D341Med (cell line): Measurements from ENCODE around the gene RNU1-3.
"Not testable (repeated sequence)": the region's sequence is repeated elsewhere in the genome, so short reads cannot be mapped to it uniquely, and the experiment has no call there.

Experiments
- DNase-seq: peaks from one replicate; pipeline ENCODE4 v3.0.0; 2012; ENCODE audit warnings: low spot score

The RNU1-3 gene

GRCh38 chr1:16666502-16667413, at the start of gene RNU1-3:
RNU1-3 (minus strand) TSS chr1:16666948.
- DNase-seq = not testable (repeated sequence)

GRCh38 chr1:16713480-16713879, 46.7 kb upstream of the RNU1-3 start:
- not testable (repeated sequence) for DNase-seq

- not testable (repeated sequence) for DNase-seq
These were observed 46.2 kb upstream of the RNU1-3 start for GRCh38 chr1:16712984-16713383.

GRCh38 chr1:16712582-16712981, 45.8 kb upstream of the RNU1-3 start:
- DNase-seq = not testable (repeated sequence)

- DNase-seq = not testable (repeated sequence)
These were observed 45.4 kb upstream of the RNU1-3 start for GRCh38 chr1:16712131-16712530.

- DNase-seq = not testable (repeated sequence)
These were observed 43.9 kb upstream of the RNU1-3 start for GRCh38 chr1:16710618-16711017.

- DNase-seq = not testable (repeated sequence)
These were observed 42.9 kb upstream of the RNU1-3 start for GRCh38 chr1:16709659-16710087.

GRCh38 chr1:16708704-16709103, 42.0 kb upstream of the RNU1-3 start:
- DNase-seq = not testable (repeated sequence)

- DNase-seq = not testable (repeated sequence)
These were observed 40.7 kb upstream of the RNU1-3 start for GRCh38 chr1:16707130-16708093.

GRCh38 chr1:16706302-16706701, 39.6 kb upstream of the RNU1-3 start:
- not testable (repeated sequence) for DNase-seq

- DNase-seq = not testable (repeated sequence)
These were observed 37.9 kb upstream of the RNU1-3 start for GRCh38 chr1:16704502-16705100.

- not testable (repeated sequence) for DNase-seq
These were observed 37.3 kb upstream of the RNU1-3 start for GRCh38 chr1:16704076-16704475.

- DNase-seq = not testable (repeated sequence)
These were observed 36.9 kb upstream of the RNU1-3 start for GRCh38 chr1:16703602-16704001.

- DNase-seq = not testable (repeated sequence)
These were observed 36.4 kb upstream of the RNU1-3 start for GRCh38 chr1:16703141-16703540.

GRCh38 chr1:16702280-16702679, 35.5 kb upstream of the RNU1-3 start:
- DNase-seq = not testable (repeated sequence)

GRCh38 chr1:16701189-16701588, 34.4 kb upstream of the RNU1-3 start:
- DNase-seq = not testable (repeated sequence)

GRCh38 chr1:16700138-16700895, 33.6 kb upstream of the RNU1-3 start:
- DNase-seq = not testable (repeated sequence)

- not testable (repeated sequence) for DNase-seq
These were observed 32.7 kb upstream of the RNU1-3 start for GRCh38 chr1:16699440-16699839.

- not testable (repeated sequence) for DNase-seq
These were observed 30.4 kb upstream of the RNU1-3 start for GRCh38 chr1:16697152-16697551.

GRCh38 chr1:16696507-16697150, 29.9 kb upstream of the RNU1-3 start:
- DNase-seq = not testable (repeated sequence)
